Activated CD8-positive, alpha-beta T cell treated with anti-CD3 and anti-CD28 coated beads for 36 hours (primary cell): Measurements from ENCODE around the gene STAC. TPM values are rescaled to one million over a fixed set of nuclear protein-coding genes. Genes with fewer than 3 reads are reported as not detected.
"Not testable (repeated sequence)": the region's sequence is repeated elsewhere in the genome, so short reads cannot be mapped to it uniquely, and the experiment has no call there.

Source experiments
- ATAC-seq: fragments of 200-7000 bp; cut with Tn5 transposase; one replicate; pipeline ENCODE4 v1.10.0; 2021; ENCODE audit warnings: mild to moderate bottlenecking, moderate library complexity
- CTCF ChIA-PET: fragments of 350-600 bp; sonication (Branson Sonifier 250); formaldehyde crosslinking; loops from one replicate; lab custom pipeline; 2021; ENCODE audit warnings: antibody characterized with exemption; lab: Charles Lee
- POLR2A ChIA-PET: fragments of 350-600 bp; sonication (Branson Sonifier 250); formaldehyde crosslinking; loops from one replicate; lab custom pipeline; 2021; ENCODE audit warnings: antibody characterized with exemption; lab: Charles Lee
- DNase-seq: peaks from one replicate; pipeline ENCODE4 v3.0.0-alpha.2; 2020
- H3K27ac Mint-ChIP-seq: one replicate; pipeline ENCODE4 v1.8.0; 2021; ENCODE audit warnings: mild to moderate bottlenecking, mixed read lengths
- H3K27me3 Mint-ChIP-seq: one replicate; pipeline ENCODE4 v1.8.0; 2021; ENCODE audit warnings: mixed read lengths
- H3K36me3 Mint-ChIP-seq: one replicate; pipeline ENCODE4 v1.8.0; 2021; ENCODE audit warnings: low read depth, mixed read lengths
- H3K4me1 Mint-ChIP-seq: one replicate; pipeline ENCODE4 v1.8.0; 2021; ENCODE audit warnings: low read depth, mixed read lengths
- H3K4me3 Mint-ChIP-seq: one replicate; pipeline ENCODE4 v1.8.0; 2021; ENCODE audit warnings: mild to moderate bottlenecking, moderate library complexity, mixed read lengths
- H3K9me3 Mint-ChIP-seq: one replicate; pipeline ENCODE4 v1.8.0; 2021; ENCODE audit warnings: mixed read lengths
- intact Hi-C: fragments of 100-400 bp; cut with micrococcal nuclease; formaldehyde crosslinking; loops from one replicate; pipeline ENCODE4 v1.10.0; 2022
- total RNA-seq, 2 experiments: library from RNA; stranded (reverse); gene quantifications; one replicate each; pipeline ENCODE4 v1.2.3, GENCODE V29; 2021
- TF ChIP-seq, protein P1 (sequence below): fragments of 200-600 bp; IDR thresholded peaks from one replicate; pipeline ENCODE4 v1.8.0; 2022; ENCODE audit warnings: antibody characterized with exemption, mild to moderate bottlenecking

Gene STAC
- total RNA-seq, 2 experiments from 2014 or later: not detected

DNA sequence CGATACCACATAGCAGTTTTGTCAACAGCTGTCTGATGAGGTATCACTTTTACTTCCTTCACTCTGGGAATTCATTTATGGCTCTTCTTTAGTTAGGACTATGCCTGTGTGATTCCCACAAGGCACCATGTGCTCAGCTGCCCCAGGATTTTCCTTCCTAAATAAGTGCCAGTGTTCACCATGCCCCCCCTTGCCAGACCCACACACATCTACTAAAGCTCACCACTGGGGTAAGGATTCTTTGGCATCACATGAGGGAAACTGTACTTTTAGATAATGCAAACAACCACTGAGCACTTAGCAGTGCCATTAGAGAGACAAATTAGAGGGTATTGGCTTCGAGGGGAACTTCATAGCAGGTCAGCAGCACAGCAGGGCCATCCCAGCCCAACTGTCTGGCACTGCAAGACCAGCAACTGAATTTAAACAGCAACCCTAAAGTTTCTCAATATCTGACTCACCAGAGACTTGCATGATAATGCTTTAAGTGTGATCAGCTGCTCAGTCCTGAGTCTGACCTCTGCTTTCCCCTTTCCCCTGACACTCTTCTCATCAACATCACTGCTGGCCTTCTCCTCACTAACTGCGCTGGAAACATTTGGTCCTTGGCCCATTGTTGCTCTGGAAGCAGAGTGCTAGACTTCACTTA, 114.3 kb downstream of the STAC start:
- ChIA-PET CTCF (no interaction called here), POLR2A (no interaction called here)
- intact Hi-C loops: no loop called here
- DNase-seq: no peak
- Mint-ChIP-seq H3K4me3 (no peak overlapping the region), H3K9me3 (no peaks in the 10 kb centered on the region), H3K27ac (no peak overlapping the region), H3K36me3 (no peaks in the 10 kb centered on the region), H3K4me1 (no peaks in the 10 kb centered on the region), H3K27me3 (peaks cover 4% of the 10 kb centered on the region)
- TF ChIP-seq, protein P1, sequence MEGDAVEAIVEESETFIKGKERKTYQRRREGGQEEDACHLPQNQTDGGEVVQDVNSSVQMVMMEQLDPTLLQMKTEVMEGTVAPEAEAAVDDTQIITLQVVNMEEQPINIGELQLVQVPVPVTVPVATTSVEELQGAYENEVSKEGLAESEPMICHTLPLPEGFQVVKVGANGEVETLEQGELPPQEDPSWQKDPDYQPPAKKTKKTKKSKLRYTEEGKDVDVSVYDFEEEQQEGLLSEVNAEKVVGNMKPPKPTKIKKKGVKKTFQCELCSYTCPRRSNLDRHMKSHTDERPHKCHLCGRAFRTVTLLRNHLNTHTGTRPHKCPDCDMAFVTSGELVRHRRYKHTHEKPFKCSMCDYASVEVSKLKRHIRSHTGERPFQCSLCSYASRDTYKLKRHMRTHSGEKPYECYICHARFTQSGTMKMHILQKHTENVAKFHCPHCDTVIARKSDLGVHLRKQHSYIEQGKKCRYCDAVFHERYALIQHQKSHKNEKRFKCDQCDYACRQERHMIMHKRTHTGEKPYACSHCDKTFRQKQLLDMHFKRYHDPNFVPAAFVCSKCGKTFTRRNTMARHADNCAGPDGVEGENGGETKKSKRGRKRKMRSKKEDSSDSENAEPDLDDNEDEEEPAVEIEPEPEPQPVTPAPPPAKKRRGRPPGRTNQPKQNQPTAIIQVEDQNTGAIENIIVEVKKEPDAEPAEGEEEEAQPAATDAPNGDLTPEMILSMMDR: no peak
- no peak for ATAC-seq

DNA sequence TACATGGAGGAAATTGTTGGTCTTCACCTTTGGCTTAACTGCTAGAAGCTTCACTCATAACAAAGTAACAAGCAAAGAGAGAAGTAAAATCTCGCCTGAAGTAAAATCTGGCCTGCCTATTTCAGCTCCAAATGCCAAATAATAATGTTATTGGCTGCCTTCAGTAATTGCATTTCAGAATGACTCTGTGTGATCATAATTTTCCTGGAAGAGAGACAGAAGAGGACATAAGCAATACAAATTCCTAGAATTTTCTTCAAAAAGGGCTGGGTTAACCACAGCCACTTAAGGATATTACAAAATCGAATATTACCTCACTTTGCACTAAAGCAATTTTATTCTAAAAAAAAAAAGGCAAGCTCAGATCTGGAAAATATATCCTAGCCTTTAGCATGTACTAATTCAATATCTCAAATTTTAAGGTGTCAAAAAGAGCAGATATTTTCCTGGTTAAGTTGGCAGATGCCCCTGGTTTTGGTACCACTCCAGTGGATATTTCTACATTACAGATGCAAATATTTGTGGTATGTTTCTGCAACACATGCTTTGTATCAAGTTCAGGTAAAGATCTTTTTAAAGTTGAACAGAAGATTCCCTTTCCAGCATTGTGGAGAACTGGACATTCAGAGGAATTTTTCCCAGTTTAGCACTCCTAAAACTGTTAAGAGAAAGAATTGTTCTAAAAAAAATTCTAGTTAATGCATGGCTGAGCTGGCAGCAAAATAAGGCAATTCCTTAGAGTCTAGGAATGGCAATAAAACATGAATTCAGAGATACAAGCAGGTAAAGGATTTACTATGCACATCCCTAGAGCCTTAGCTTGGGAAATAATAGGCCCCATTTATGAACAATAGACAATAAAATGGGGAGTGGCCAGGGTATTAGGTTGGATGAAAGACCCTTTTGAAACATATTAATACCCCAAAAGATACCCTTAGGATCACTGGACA, 116.7 kb downstream of the STAC start:
- ATAC-seq (no peak), DNase-seq (no peak)
- ChIA-PET CTCF (no interaction called here), POLR2A (interaction anchor here (0.6 kb wide), 1 partner anchor 245 kb away, joined by 4 read pairs; no protein-coding TSS in a partner anchor)
- Mint-ChIP-seq H3K4me1 (no peaks in the 10 kb centered on the region), H3K36me3 (no peaks in the 10 kb centered on the region), H3K4me3 (no peak overlapping the region), H3K27ac (no peak overlapping the region), H3K9me3 (no peaks in the 10 kb centered on the region), H3K27me3 (peaks cover 4% of the 10 kb centered on the region)
- TF ChIP-seq, protein P1: no peak
- intact Hi-C loops: no loop called here

DNA sequence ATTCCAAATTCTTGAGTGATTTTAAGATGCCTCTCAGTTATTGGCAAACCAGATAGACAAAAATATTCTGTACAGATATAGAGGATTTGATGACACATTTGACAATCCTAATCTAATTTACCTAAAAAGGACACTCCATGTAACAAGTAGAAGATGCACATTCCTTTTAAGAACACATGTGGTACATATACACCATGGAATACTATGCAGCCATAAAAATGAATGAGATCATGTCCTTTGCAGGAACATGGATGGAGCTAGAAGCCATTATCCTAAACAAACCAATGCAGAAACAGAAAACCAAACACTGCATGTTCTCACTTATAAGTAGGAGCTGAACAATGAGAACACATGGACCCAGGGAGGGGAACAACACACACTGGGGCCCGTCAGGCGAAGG, 119.7 kb downstream of the STAC start:
- H3K9me3 Mint-ChIP-seq, H3K36me3 Mint-ChIP-seq, CTCF ChIA-PET, H3K4me1 Mint-ChIP-seq, intact Hi-C loops, ATAC-seq, H3K4me3 Mint-ChIP-seq, H3K27ac Mint-ChIP-seq, DNase-seq, POLR2A ChIA-PET, H3K27me3 Mint-ChIP-seq: not testable (repeated sequence)

DNA sequence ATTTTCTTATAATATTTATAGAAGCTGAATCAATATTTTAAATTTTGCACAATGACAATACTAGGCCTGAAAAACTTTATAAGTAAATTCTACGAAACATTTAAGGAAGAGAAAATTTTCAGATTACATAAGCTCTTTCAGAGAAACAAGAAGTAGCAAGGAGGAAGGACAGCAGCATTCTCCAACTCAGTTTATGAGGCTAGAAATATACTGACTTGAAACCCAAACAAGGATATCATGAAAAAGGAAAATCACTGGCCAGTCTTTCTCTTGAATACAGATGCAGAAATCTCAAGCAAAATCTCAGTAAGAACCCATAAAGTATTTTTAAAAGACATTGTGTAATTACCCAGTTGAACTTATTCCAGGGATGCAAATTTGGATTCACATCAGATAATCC, 121.3 kb downstream of the STAC start:
- POLR2A ChIA-PET: no interaction called here

DNA sequence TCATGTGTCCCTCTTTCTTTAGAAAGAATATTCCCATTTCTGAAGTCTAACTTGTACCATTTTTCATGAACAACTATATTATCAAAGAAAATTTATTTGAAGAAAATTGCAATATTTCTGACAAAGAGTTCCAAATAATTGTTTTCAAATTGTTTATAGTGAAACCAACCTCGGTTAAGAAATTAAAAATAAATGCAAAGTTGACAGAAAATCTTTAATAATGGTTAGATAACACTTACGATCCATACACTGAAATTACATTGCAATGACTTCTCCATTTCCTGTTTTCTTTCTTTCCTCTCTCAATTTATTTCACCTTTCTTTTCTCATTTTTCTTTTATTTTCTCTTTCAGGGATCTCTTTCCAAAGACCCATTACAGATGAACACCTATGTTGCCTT, 125.1 kb downstream of the STAC start:
- CTCF ChIA-PET: no interaction called here
- POLR2A ChIA-PET: no interaction called here
- ATAC-seq (no peak), DNase-seq (no peak)
- H3K27me3 Mint-ChIP-seq: no peaks in the 10 kb centered on the region
- H3K9me3 Mint-ChIP-seq: no peaks in the 10 kb centered on the region
- no peaks in the 10 kb centered on the region for H3K36me3 Mint-ChIP-seq
- intact Hi-C loops: no loop called here
- no peak overlapping the region for H3K4me3 Mint-ChIP-seq
- no peaks in the 10 kb centered on the region for H3K4me1 Mint-ChIP-seq
- H3K27ac Mint-ChIP-seq: no peak overlapping the region
- TF ChIP-seq, protein P1: no peak

More for the DNA sequence above, 121.3 kb downstream of the STAC start:
- Mint-ChIP-seq H3K27me3 (peaks cover 4% of the 10 kb centered on the region), H3K4me1 (no peaks in the 10 kb centered on the region), H3K27ac (no peak overlapping the region), H3K36me3 (no peaks in the 10 kb centered on the region), H3K4me3 (no peak overlapping the region), H3K9me3 (no peaks in the 10 kb centered on the region)
- DNase-seq (no peak), ATAC-seq (no peak)
- intact Hi-C loops: no loop called here
- TF ChIP-seq, protein P1: no peak
- CTCF ChIA-PET: no interaction called here
